GM19452 (cell line): Measurements from ENCODE around the gene LRRC15.

Experiments
- ATAC-seq: cut with Tn5 transposase; IDR thresholded peaks from one replicate; pipeline ENCODE4 v1.9.1; 2021; ENCODE audit not compliant: unreplicated experiment

Gene LRRC15

GRCh38 chr3:194386066-194386465 is 16.5 kb upstream of the LRRC15 start:
- no peak for ATAC-seq

- ATAC-seq, result no peak
Observed at GRCh38 chr3:194384569-194385001, 15.0 kb upstream of the LRRC15 start.

- ATAC-seq, result no peak
Observed at GRCh38 chr3:194384156-194384555, 14.6 kb upstream of the LRRC15 start.

- ATAC-seq, result no peak
Observed at GRCh38 chr3:194383276-194383940, 13.9 kb upstream of the LRRC15 start.

- no peak for ATAC-seq
Observed at GRCh38 chr3:194382892-194383223, 13.3 kb upstream of the LRRC15 start.

- ATAC-seq, result no peak
Observed at GRCh38 chr3:194382196-194382891, 12.8 kb upstream of the LRRC15 start.

GRCh38 chr3:194381460-194381875 is 11.9 kb upstream of the LRRC15 start:
- no peak for ATAC-seq

- ATAC-seq, result no peak
Observed at GRCh38 chr3:194380326-194380725, 10.8 kb upstream of the LRRC15 start.

GRCh38 chr3:194379651-194380050 is 10.1 kb upstream of the LRRC15 start:
- no peak for ATAC-seq

GRCh38 chr3:194379231-194379630 is 9.7 kb upstream of the LRRC15 start:
- no peak for ATAC-seq

GRCh38 chr3:194377708-194378107 is 8.2 kb upstream of the LRRC15 start:
- no peak for ATAC-seq

GRCh38 chr3:194376241-194376560 is 6.7 kb upstream of the LRRC15 start:
- ATAC-seq, result no peak

GRCh38 chr3:194375473-194376240 is 6.1 kb upstream of the LRRC15 start:
- no peak for ATAC-seq

- ATAC-seq, result no peak
Observed at GRCh38 chr3:194374935-194375334, 5.4 kb upstream of the LRRC15 start.

- ATAC-seq, result no peak
Observed at GRCh38 chr3:194373899-194374298, 4.4 kb upstream of the LRRC15 start.

GRCh38 chr3:194373028-194373427 is 3.5 kb upstream of the LRRC15 start:
- ATAC-seq, result no peak

- no peak for ATAC-seq
Observed at GRCh38 chr3:194370753-194371152, 1.2 kb upstream of the LRRC15 start.

GRCh38 chr3:194368918-194369317 is 625 bp downstream of the LRRC15 start:
- ATAC-seq, result no peak

GRCh38 chr3:194367992-194368841 is 1.3 kb downstream of the LRRC15 start:
- ATAC-seq, result no peak

GRCh38 chr3:194365978-194366490 is 3.5 kb downstream of the LRRC15 start:
- ATAC-seq, result no peak

- no peak for ATAC-seq
Observed at GRCh38 chr3:194365526-194365925, 4.0 kb downstream of the LRRC15 start.
